Right lobe of liver (tissue), 4 donors: ENCODE measurements around the gene PMEL.

Experiments
- CTCF ChIP-seq, 4 donors: fragments of 200-600 bp in 3 of 4; fragments of 450-650 bp in 1 of 4; IDR thresholded peaks; one replicate each; pipeline versions ENCODE4 v1.5.1 to v1.8.0; 2016 to 2022; ENCODE audit warnings: antibody characterized with exemption in 4 of 4, mild to moderate bottlenecking in 2 of 4
- POLR2A ChIP-seq: fragments of 450-650 bp; IDR thresholded peaks from one replicate; pipeline ENCODE4 v1.6.1; 2017; ENCODE audit warnings: antibody characterized with exemption, mild to moderate bottlenecking
- donor health status: DM: no; HTN: no; CAD: no.
- donor health status: DM: no; HTN: no; CAD: no.
- donor health status: DM: no; HTN: yes; CAD: no.

- TF ChIP-seq CTCF (IDR thresholded peaks at IDR 0.05) (no peak), POLR2A (no peak)
Observed at GRCh38 chr12:55912908-55913307, 52.9 kb downstream of the PMEL start.
